ENCODE results near the gene HOXC12.

Gene HOXC12

GRCh38 chr12:53988541-53989226 is 34.0 kb downstream of the HOXC12 start:
- no peak for TF ChIP-seq CTCF (IDR thresholded peaks at IDR 0.05)

GRCh38 chr12:53989227-53990113 is 34.8 kb downstream of the HOXC12 start:
- peak; percentile 75 for TF ChIP-seq CTCF (IDR thresholded peaks at IDR 0.05)

GRCh38 chr12:53990311-53991076 is 35.8 kb downstream of the HOXC12 start:
- TF ChIP-seq CTCF (IDR thresholded peaks at IDR 0.05), result no peak

- no peak for TF ChIP-seq CTCF (IDR thresholded peaks at IDR 0.05)
These were observed 36.4 kb downstream of the HOXC12 start for GRCh38 chr12:53991077-53991460.

GRCh38 chr12:53992377-53992889 is 37.7 kb downstream of the HOXC12 start:
- TF ChIP-seq CTCF (IDR thresholded peaks at IDR 0.05), result no peak

GRCh38 chr12:53993162-53994008 is 38.7 kb downstream of the HOXC12 start:
- TF ChIP-seq CTCF (IDR thresholded peaks at IDR 0.05), result no peak

- TF ChIP-seq CTCF (IDR thresholded peaks at IDR 0.05), result no peak
These were observed 39.2 kb downstream of the HOXC12 start for GRCh38 chr12:53994009-53994263.
